GM20000 (cell line): ENCODE measurements around the gene GALNT2.

Experiments used
- DNase-seq: peaks from one replicate; pipeline ENCODE4 v3.0.0; 2012; ENCODE audit warnings: low spot score
- TF ChIP-seq, protein P1 (sequence below): IDR thresholded peaks from 2 replicates; pipeline ENCODE4 v1.5.1; 2012; ENCODE audit warnings: mild to moderate bottlenecking, control low read depth; ENCODE audit errors: extremely low read depth, missing control alignments

GALNT2 gene

DNA sequence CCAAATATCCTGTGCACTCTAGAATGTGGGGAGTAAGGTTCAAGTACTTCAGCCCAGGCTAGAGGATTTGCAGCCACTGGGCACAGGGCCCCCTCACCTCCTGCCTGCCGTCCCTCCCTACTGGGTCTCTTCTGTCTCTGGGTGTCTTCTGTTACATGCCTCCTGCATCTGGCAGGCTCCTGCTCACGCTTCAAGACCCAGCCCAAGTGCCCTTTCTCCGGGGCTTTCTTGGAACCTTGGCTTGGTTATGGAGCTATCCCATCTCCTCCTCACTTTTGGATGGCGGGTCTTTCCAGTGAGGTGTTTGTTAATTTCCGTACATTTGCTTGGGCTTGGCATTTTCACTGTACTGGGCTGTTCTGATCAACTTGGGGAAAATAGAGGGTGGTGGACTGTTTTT lies 129.0 kb downstream of the GALNT2 start:
- TF ChIP-seq, protein P1, sequence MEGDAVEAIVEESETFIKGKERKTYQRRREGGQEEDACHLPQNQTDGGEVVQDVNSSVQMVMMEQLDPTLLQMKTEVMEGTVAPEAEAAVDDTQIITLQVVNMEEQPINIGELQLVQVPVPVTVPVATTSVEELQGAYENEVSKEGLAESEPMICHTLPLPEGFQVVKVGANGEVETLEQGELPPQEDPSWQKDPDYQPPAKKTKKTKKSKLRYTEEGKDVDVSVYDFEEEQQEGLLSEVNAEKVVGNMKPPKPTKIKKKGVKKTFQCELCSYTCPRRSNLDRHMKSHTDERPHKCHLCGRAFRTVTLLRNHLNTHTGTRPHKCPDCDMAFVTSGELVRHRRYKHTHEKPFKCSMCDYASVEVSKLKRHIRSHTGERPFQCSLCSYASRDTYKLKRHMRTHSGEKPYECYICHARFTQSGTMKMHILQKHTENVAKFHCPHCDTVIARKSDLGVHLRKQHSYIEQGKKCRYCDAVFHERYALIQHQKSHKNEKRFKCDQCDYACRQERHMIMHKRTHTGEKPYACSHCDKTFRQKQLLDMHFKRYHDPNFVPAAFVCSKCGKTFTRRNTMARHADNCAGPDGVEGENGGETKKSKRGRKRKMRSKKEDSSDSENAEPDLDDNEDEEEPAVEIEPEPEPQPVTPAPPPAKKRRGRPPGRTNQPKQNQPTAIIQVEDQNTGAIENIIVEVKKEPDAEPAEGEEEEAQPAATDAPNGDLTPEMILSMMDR, result no peak
- DNase-seq, result no peak

DNA sequence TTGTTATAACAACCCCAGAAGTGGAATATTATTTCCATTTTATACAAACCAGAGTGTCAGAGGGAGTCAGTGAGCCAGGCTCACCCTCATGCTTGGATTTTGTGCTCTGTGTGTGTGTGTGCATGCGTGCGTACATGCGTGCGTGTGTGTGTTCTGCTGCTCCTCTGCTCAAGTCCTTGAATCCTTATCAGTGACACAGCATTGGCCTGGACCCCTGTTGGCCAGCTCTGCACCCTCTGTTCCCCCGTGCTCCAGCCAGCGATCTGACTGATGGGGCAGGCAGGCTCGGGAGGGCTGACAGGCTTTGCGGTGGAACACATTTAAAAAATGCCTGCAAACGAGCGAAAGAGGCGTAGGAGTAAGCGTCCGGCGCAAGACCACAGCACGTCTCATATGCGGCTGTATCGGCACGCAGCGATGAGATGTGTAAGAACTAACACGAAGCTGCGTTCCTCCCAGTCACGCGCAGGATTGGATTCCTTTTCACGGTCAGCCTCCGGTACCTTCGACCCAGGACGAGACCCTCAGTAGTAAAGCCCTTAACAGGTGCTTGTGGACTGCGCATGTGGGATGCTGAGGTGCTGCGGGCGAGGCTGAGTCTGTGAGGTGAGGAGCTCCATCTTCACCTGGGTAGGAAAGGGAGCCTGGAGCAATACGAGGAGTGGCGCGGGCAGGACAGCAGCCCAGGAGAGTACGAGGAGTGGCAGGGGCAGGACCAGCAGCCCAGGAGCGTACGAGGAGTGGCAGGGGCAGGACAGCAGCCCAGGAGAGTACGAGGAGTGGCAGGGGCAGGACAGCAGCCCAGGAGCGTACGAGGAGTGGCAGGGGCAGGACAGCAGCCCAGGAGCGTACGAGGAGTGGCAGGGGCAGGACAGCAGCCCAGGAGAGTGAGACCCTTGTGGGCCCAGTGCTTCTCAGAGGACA lies 130.9 kb downstream of the GALNT2 start:
- DNase-seq, result no peak

DNA sequence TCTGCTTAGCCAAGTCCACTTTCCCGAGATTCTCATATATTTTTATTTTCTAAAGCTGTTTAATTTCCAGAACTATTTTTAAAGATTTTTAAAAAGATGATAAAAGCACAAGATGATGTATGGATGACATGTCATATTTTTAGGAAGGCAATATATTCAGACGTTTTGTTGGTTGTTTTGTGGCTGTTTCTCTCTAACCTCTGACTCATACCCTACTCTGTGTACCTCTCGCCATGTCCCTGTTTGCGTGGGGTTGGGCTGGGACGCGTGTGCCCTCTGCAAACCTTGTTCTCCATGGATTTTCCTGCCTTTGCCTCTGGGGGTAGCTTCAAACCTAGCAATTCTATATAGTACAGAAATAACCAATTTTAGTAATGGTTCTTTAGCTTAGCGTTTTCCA lies 132.0 kb downstream of the GALNT2 start:
- TF ChIP-seq, protein P1, result no peak
- DNase-seq, result no peak

More for the DNA sequence above, 130.9 kb downstream of the GALNT2 start:
- TF ChIP-seq, protein P1, result no peak

DNA sequence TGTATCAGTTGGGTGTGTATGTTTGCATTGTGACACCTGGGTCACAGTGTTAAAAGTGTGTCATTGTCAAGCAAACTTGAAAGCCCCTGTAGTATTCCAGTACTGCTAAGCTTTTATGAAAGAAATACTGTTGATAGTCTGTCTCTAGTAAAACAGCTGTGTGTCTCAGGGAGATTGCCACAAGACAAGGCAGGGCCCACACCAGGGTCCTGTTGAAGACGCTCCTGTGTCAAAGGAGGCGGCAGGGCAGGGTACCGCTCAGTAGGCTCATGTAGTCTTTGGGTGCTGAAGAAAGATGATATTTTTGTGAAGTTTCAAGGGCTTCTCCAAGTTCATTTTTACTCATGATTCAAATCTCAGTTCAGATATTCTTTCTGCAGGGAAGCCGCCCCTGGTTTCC lies 132.5 kb downstream of the GALNT2 start:
- DNase-seq, result no peak
- TF ChIP-seq, protein P1, result no peak

DNA sequence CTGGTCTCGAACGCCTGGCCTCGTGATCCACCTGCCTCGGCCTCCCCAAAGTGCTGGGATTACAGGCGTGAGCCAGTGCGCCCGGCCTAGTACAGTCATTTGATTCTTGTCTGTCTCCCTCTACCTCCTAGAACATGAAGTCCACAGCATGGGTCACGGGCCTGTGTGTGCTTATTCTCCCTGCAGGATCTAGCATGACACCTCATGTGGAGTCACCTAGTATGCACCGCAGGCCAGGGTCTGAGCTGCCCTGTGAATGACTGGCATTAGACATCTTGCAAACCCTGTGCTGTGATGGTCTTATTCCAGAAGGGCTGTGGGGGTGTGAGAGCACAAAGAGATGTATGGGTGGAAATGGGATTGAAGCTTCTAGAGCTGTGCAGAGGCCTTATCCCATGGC lies 133.2 kb downstream of the GALNT2 start:
- TF ChIP-seq, protein P1, result no peak
- DNase-seq, result no peak

DNA sequence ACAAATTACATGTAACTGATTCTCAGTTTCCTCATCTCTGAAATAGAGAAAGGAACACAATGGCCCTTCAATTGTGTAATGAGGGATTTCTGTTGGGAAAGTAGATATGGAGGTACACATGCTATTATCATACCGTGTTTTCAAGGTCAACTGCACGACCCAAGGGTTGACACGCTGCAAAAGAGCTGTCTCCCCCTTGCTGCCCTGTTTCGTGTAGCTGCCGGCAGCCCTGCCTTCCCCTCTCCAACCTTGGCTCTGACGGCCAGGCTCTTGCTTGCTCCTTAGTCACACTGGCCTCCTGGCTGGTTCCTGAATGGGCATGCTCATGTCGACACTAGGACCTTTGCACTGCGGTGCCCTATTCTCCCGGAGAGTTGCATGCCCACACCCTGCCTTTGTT lies 134.4 kb downstream of the GALNT2 start:
- TF ChIP-seq, protein P1, result no peak
- no peak for DNase-seq

DNA sequence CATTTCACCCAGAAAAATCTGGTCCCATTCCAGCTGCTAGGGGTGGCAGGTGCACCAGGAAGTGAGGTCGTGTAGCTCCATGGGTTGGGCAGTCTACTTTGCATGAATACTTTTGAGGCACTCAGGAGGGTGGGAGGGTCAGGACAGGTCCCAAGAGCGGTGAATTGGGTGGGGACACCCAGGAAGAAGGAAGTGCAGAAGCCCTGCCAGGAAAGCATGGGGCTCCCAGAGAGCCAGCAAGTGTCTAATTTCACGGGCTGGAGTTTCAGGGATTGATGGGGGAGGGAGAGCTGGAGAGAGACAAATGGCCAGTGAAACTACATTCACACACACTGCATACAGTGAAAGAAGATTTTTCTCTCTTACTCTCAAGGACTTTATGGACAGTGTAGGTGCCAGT lies 137.8 kb downstream of the GALNT2 start:
- TF ChIP-seq, protein P1, result no peak

More for the DNA sequence above, 137.8 kb downstream of the GALNT2 start:
- DNase-seq, result no peak
